SK-N-SH (cell line): ENCODE data around the gene NRN1L. TPM values are rescaled to one million over a fixed set of nuclear protein-coding genes. Genes with fewer than 3 reads are reported as not detected.

Experiments
- CTCF ChIA-PET: fragments of 300-600, 350-600 bp; formaldehyde crosslinking; extraction: SDS; loops from one replicate; lab custom pipeline; 2021; lab: Yijun Ruan, JAX
- POLR2A ChIA-PET: fragments of 350-600 bp; sonication (Branson Sonifier 250); formaldehyde crosslinking; extraction: SDS; loops from one replicate; lab custom pipeline; 2020; ENCODE audit warnings: antibody characterized with exemption, inconsistent platforms; lab: Yijun Ruan, JAX
- DNase-seq: peaks from one replicate; pipeline ENCODE4 v3.0.0; 2012
- H2AFZ ChIP-seq: fragments of 200-600 bp; sonication (generic); 2 replicates; pipeline ENCODE4 v1.8.1; 2016; ENCODE audit warnings: antibody characterized with exemption, mild to moderate bottlenecking, low read depth
- H3F3A ChIP-seq: fragments of 200-600 bp; sonication (generic); replicated peaks from 2 replicates; pipeline ENCODE3; 2016; ENCODE audit warnings: antibody characterized with exemption, mild to moderate bottlenecking; ENCODE audit not compliant: insufficient read depth
- H3K27ac ChIP-seq, 2 experiments: fragments of 200-500 bp in 1 of 2; fragments of 200-600 bp in 1 of 2; sonication (Bioruptor generic) in 1 of 2; sonication (generic), shearing (Covaris generic) in 1 of 2; 2 replicates each; pipeline versions ENCODE4 v1.5.1 to v1.6.1; 2014 to 2016; ENCODE audit warnings: low read depth in 2 of 2, inconsistent platforms in 1 of 2, low read length in 1 of 2, mild to moderate bottlenecking in 1 of 2, mixed read lengths in 1 of 2
- H3K27me3 ChIP-seq: fragments of 200-600 bp; sonication (generic), shearing (Covaris generic); 2 replicates; pipeline ENCODE4 v1.6.1; 2016; ENCODE audit warnings: mixed run types; ENCODE audit not compliant: insufficient read depth
- H3K36me3 ChIP-seq, 2 experiments: fragments of 200-500 bp in 1 of 2; fragments of 200-600 bp in 1 of 2; sonication (Bioruptor generic) in 1 of 2; sonication (generic) in 1 of 2; replicated peaks in 1 of 2; 2 replicates each; pipeline versions ENCODE3 to v1.5.1; 2014 to 2016; ENCODE audit warnings: low read length in 1 of 2, mild to moderate bottlenecking in 1 of 2; ENCODE audit not compliant: insufficient read depth in 2 of 2, control insufficient read depth in 1 of 2
- H3K4me1 ChIP-seq, 2 experiments: fragments of 200-500 bp in 1 of 2; fragments of 200-600 bp in 1 of 2; sonication (Bioruptor generic) in 1 of 2; sonication (generic), shearing (Covaris generic) in 1 of 2; 2 replicates each; pipeline versions ENCODE4 v1.5.1 to v1.6.1; 2014 to 2016; ENCODE audit warnings: low read depth in 1 of 2, low read length in 1 of 2, mixed run types in 1 of 2; ENCODE audit not compliant: insufficient read depth in 2 of 2, control insufficient read depth in 1 of 2
- H3K4me2 ChIP-seq: fragments of 200-600 bp; sonication (generic), shearing (Covaris generic); 2 replicates; pipeline ENCODE4 v1.6.1; 2017; ENCODE audit warnings: mixed run types
- H3K4me3 ChIP-seq, 2 experiments: fragments of 200-500 bp in 1 of 2; fragments of 200-600 bp in 1 of 2; sonication (Bioruptor generic) in 1 of 2; sonication (generic), shearing (Covaris generic) in 1 of 2; 2 replicates each; pipeline versions ENCODE4 v1.5.1 to v1.8.1; 2014 to 2016; ENCODE audit warnings: low read depth in 2 of 2, inconsistent platforms in 1 of 2, low read length in 1 of 2, mild to moderate bottlenecking in 1 of 2, mixed read lengths in 1 of 2, moderate library complexity in 1 of 2
- H3K79me2 ChIP-seq: fragments of 200-600 bp; sonication (generic); 2 replicates; pipeline ENCODE4 v1.8.1; 2017; ENCODE audit warnings: mild to moderate bottlenecking; ENCODE audit not compliant: insufficient read depth
- H3K9ac ChIP-seq: fragments of 200-600 bp; sonication (generic); 2 replicates; pipeline ENCODE4 v1.6.1; 2017; ENCODE audit warnings: mixed run types
- H3K9me2 ChIP-seq: fragments of 200-600 bp; sonication (generic); 2 replicates; pipeline ENCODE4 v1.6.1; 2017; ENCODE audit warnings: mixed run types
- H3K9me3 ChIP-seq: fragments of 200-600 bp; sonication (generic); 2 replicates; pipeline ENCODE4 v1.6.1; 2017; ENCODE audit warnings: mixed run types, mild to moderate bottlenecking, moderate library complexity
- H4K20me1 ChIP-seq: fragments of 200-600 bp; sonication (generic); 2 replicates; pipeline ENCODE4 v1.6.1; 2017; ENCODE audit warnings: mild to moderate bottlenecking, mixed run types; ENCODE audit not compliant: insufficient read depth
- CTCF ChIP-seq: fragments of 200-600 bp; sonication (generic); IDR thresholded peaks from 2 replicates; pipeline ENCODE4 v1.6.1; 2017; ENCODE audit warnings: antibody characterized with exemption, mild to moderate bottlenecking, moderate library complexity
- EZH2phosphoT487 ChIP-seq: fragments of 200-600 bp; sonication (generic); IDR thresholded peaks from 2 replicates; pipeline ENCODE4 v1.6.1; 2017; ENCODE audit warnings: low read depth, mixed run types, mild to moderate bottlenecking, antibody characterized with exemption, moderate library complexity, borderline replicate concordance
- FOXJ3 ChIP-seq: sonication (generic); formaldehyde crosslinking; IDR thresholded peaks from 2 replicates; pipeline ENCODE4 v1.5.1; 2020; ENCODE audit warnings: mild to moderate bottlenecking, missing genetic modification reagents
- IRF3 ChIP-seq: fragments of 150-350 bp; IDR thresholded peaks from 2 replicates; pipeline ENCODE4 v1.6.1; 2016; ENCODE audit warnings: mild to moderate bottlenecking, low read depth, low read length
- NFIC ChIP-seq: IDR thresholded peaks from 2 replicates; pipeline ENCODE4 v1.4.0; 2012; ENCODE audit warnings: borderline replicate concordance
- PBX3 ChIP-seq: IDR thresholded peaks from 2 replicates; pipeline ENCODE4; 2012
- POLR2AphosphoS5 ChIP-seq: IDR thresholded peaks from 2 replicates; pipeline ENCODE4 v1.6.1; 2012; ENCODE audit warnings: low read depth, low read length
- RAD21 ChIP-seq: IDR thresholded peaks from 2 replicates; pipeline ENCODE4 v1.6.1; 2012; ENCODE audit warnings: mild to moderate bottlenecking, low read length
- RCOR1 ChIP-seq: fragments of 150-350 bp; IDR thresholded peaks from 2 replicates; pipeline ENCODE4 v1.6.1; 2017; ENCODE audit warnings: antibody characterized with exemption, low read length
- SMC3 ChIP-seq: IDR thresholded peaks from 2 replicates; pipeline ENCODE4 v1.6.1; 2012; ENCODE audit warnings: low read depth, low read length, improper control_type of control experiment
- TEAD4 ChIP-seq: IDR thresholded peaks from 2 replicates; pipeline ENCODE4 v1.4.0; 2012; ENCODE audit warnings: mild to moderate bottlenecking, borderline replicate concordance; ENCODE audit not compliant: insufficient read depth
- YY1 ChIP-seq: IDR thresholded peaks from 2 replicates; pipeline ENCODE4 v1.4.0; 2012; ENCODE audit warnings: low read depth, mild to moderate bottlenecking
- ZBTB33 ChIP-seq: IDR thresholded peaks from 2 replicates; pipeline ENCODE4 v1.4.0; 2012; ENCODE audit warnings: low read depth, borderline replicate concordance
- WGBS: methylation state at CpG from one replicate; pipeline ENCODE4 v1.1.6; 2017; ENCODE audit warnings: low lambda C conversion rate; 5-methylcytosine and 5-hydroxymethylcytosine counted together
- polyA plus RNA-seq, 3 experiments: library from polyadenylated mRNA; depleted of rRNA; stranded (reverse); fragments of >200 nt; gene quantifications; 2 replicates each; pipeline ENCODE4 v1.2.3, GENCODE V29; 2012

Gene NRN1L
- polyA plus RNA-seq, 1 of the 3 experiments (the other 2 are of a cell fraction) = 0.41 TPM

GRCh38 chr16:67924140-67924906 lies 39.6 kb downstream of the NRN1L start:
- Histone ChIP-seq H3K4me2 (no peak overlapping the region), H3K79me2 (peaks cover 17% of the 10 kb centered on the region), H3K27me3 (no peaks in the 10 kb centered on the region), H3K9ac (no peak overlapping the region), H3K9me2 (no peaks in the 10 kb centered on the region), H2AFZ (no peak overlapping the region), H3K4me3 (no peak overlapping the region), H3K9me3 (no peaks in the 10 kb centered on the region), H4K20me1 (peaks cover 23% of the 10 kb centered on the region), H3K27ac (no peak overlapping the region), H3K4me1 (peaks cover 0 to 26% of the 10 kb centered on the region in 2 experiments; a peak in 1 of 4 replicates), H3F3A (no peaks in the 10 kb centered on the region), H3K36me3 (peaks cover 0 to 31% of the 10 kb centered on the region in 2 experiments)
- no peak for TF ChIP-seq SMC3
- TF ChIP-seq IRF3 = no peak
- no peak for TF ChIP-seq FOXJ3
- no peak for TF ChIP-seq NFIC
- DNase-seq = no peak
- POLR2A ChIA-PET = interaction anchor here (0.5 kb wide), 1 partner anchor 149 kb away, joined by 3 read pairs; no protein-coding TSS in a partner anchor
- 96% methylated on average over 4 of the region's 10 CpGs for WGBS
- CTCF ChIA-PET = interaction anchor here (0.7 to 28.1 kb wide), 4 partner anchors 9 to 116 kb away, joined by 3 to 564 read pairs (median 18); partner anchors contain the start of genes EDC4, NRN1L and PSKH1

GRCh38 chr16:67926181-67926750 lies 41.6 kb downstream of the NRN1L start:
- H3K36me3 ChIP-seq = peaks cover 0 to 44% of the 10 kb centered on the region in 2 experiments
- TF ChIP-seq YY1 = no peak
- TF ChIP-seq RCOR1 = no peak
- no peak for TF ChIP-seq RAD21
- no peak for TF ChIP-seq EZH2phosphoT487
- TF ChIP-seq TEAD4 = no peak
- TF ChIP-seq POLR2AphosphoS5 = no peak
- no peak for TF ChIP-seq PBX3
- no peak for TF ChIP-seq ZBTB33
- peak; percentile 29 for TF ChIP-seq CTCF
- TF ChIP-seq, all 33 proteins: peak for 1
- no peaks in the 10 kb centered on the region for H3K9me2 ChIP-seq
- 0 out of 2 replicates have a peak, but pooled peaks cover 3% of the 10 kb centered on the region for H3K79me2 ChIP-seq
- H3K27me3 ChIP-seq = no peaks in the 10 kb centered on the region
- no peak overlapping the region; a peak in 1 of 4 replicates for H3K27ac ChIP-seq
- H3K4me1 ChIP-seq = peaks cover 0 to 20% of the 10 kb centered on the region in 2 experiments; a peak in 1 of 4 replicates
- H2AFZ ChIP-seq = no peak overlapping the region
- peaks cover 13% of the 10 kb centered on the region for H4K20me1 ChIP-seq
- POLR2A ChIA-PET = interaction anchor here (0.9 kb wide), 1 partner anchor 43 kb away, joined by 3 read pairs; no protein-coding TSS in a partner anchor
- DNase-seq = no peak
- no peak overlapping the region for H3K4me2 ChIP-seq
- CTCF ChIA-PET = interaction anchor here (1.8 to 28.1 kb wide), 3 partner anchors 29 to 111 kb away, joined by 6 to 564 read pairs (median 29); partner anchors contain the start of genes EDC4, NRN1L and PSKH1
- no peak overlapping the region for H3K4me3 ChIP-seq
- 65% methylated on average over 6 of the region's 13 CpGs for WGBS
- no peaks in the 10 kb centered on the region for H3F3A ChIP-seq
- no peak overlapping the region for H3K9ac ChIP-seq
- no peaks in the 10 kb centered on the region for H3K9me3 ChIP-seq
